Measurements from ENCODE around the gene EIF4E1B.

EIF4E1B gene

GRCh38 chr5:176606875-176607274 is 23.6 kb upstream of the EIF4E1B start:
- DNase-seq = no peak

GRCh38 chr5:176608142-176608705 is 22.3 kb upstream of the EIF4E1B start:
- peak in 1 of 14 donors; percentile 59 for DNase-seq

- DNase-seq = peak in 1 of 14 donors; percentile 36
Measured at GRCh38 chr5:176608937-176609723, 21.3 kb upstream of the EIF4E1B start.

GRCh38 chr5:176609724-176610434 is 20.6 kb upstream of the EIF4E1B start, which contains the start of gene GPRIN1:
Gene GPRIN1, minus strand, starts transcription at chr5:176610156. Its CDS starts 10,322 bp downstream, at chr5:176599834.
- peak in 10 of 14 donors; percentile 3 to 76 (median 26) for DNase-seq

GRCh38 chr5:176610435-176610773 is 20.1 kb upstream of the EIF4E1B start:
- no peak for DNase-seq

GRCh38 chr5:176611435-176611834 is 19.0 kb upstream of the EIF4E1B start:
- DNase-seq = peak in 6 of 14 donors; percentile 4 to 44 (median 12)

GRCh38 chr5:176612008-176612407 is 18.5 kb upstream of the EIF4E1B start:
- peak in 1 of 14 donors; percentile 47 for DNase-seq

GRCh38 chr5:176612855-176613254 is 17.6 kb upstream of the EIF4E1B start:
- no peak for DNase-seq

- DNase-seq = peak in 1 of 14 donors; percentile 20
Measured at GRCh38 chr5:176614805-176615478, 15.5 kb upstream of the EIF4E1B start.

- no peak for DNase-seq
Measured at GRCh38 chr5:176616511-176616910, 14.0 kb upstream of the EIF4E1B start.

- no peak for DNase-seq
Measured at GRCh38 chr5:176618783-176619182, 11.7 kb upstream of the EIF4E1B start.

- peak in 12 of 14 donors; percentile 4 to 89 (median 38) for DNase-seq
Measured at GRCh38 chr5:176619203-176619568, 11.3 kb upstream of the EIF4E1B start.

GRCh38 chr5:176619569-176620332 is 10.7 kb upstream of the EIF4E1B start:
- DNase-seq = no peak

- no peak for DNase-seq
Measured at GRCh38 chr5:176620333-176620981, 10.0 kb upstream of the EIF4E1B start.

- peak in 1 of 14 donors; percentile 87 for DNase-seq
Measured at GRCh38 chr5:176621661-176622079, 8.8 kb upstream of the EIF4E1B start.

GRCh38 chr5:176624142-176624541 is 6.3 kb upstream of the EIF4E1B start:
- DNase-seq = no peak

GRCh38 chr5:176624938-176625337 is 5.5 kb upstream of the EIF4E1B start:
- no peak for DNase-seq

- DNase-seq = no peak
Measured at GRCh38 chr5:176625512-176625911, 5.0 kb upstream of the EIF4E1B start.

GRCh38 chr5:176625966-176626875 is 4.3 kb upstream of the EIF4E1B start:
- DNase-seq = no peak

GRCh38 chr5:176626876-176627236 is 3.6 kb upstream of the EIF4E1B start:
- no peak for DNase-seq
